HG03025 (cell line): ENCODE results near the gene MAPKAP1.
"Not testable (repeated sequence)": the region's sequence is repeated elsewhere in the genome, so short reads cannot be mapped to it uniquely, and the experiment has no call there.

ENCODE experiments used
- ATAC-seq: cut with Tn5 transposase; IDR thresholded peaks from one replicate; pipeline ENCODE4 v1.9.1; 2021; ENCODE audit warnings: mild to moderate bottlenecking, moderate library complexity; ENCODE audit not compliant: unreplicated experiment, low FRiP score

The MAPKAP1 gene

GRCh38 chr9:125739436-125739835 lies 32.4 kb upstream of the MAPKAP1 start:
- ATAC-seq, result no peak

GRCh38 chr9:125732562-125732961 lies 25.6 kb upstream of the MAPKAP1 start:
- ATAC-seq, result no peak

- ATAC-seq, result no peak
Measured at GRCh38 chr9:125730168-125730567, 23.2 kb upstream of the MAPKAP1 start.

GRCh38 chr9:125726456-125727132 lies 19.6 kb upstream of the MAPKAP1 start:
- ATAC-seq, result no peak

GRCh38 chr9:125707472-125707804 lies 430 bp upstream of the MAPKAP1 start:
- ATAC-seq, result no peak

DNA sequence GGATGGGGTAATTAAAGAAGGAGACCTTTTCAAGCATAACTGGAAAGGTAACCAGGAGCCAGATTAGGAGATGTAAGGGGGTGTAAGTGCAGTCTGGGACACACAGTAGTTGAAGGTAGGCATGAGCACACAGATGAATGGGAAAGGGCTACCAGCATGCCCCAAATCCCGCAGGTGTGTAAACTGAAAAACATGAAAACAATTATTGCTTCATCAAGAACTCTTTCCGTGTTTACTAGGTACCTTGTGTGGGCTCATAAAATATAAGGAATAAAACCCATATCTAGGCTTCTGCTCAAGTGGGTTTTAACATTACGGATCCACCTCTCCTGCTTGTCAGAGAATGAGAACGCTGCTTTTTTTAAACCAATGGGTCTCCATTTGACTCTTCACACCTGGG lies 1.1 kb downstream of the MAPKAP1 start:
- no peak for ATAC-seq

DNA sequence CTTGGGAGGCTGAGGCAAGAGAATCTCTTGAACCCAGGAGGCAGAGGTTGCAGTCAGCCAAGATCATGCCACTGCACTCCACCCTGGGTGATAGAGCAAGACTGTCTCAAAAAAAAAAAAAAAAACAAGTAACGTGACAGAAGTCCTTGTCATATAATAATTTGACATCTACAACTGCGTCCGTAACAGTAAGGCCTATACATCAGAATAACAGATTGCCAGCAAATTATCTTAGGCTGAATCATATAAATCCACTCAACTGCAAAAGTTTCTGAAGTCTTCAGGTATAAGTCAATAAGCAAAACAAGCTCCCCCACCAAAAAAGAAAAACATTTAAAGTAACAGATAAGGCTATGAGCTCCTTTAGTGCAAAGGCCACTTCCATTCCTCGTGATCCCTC lies 3.3 kb downstream of the MAPKAP1 start:
- no peak for ATAC-seq

- no peak for ATAC-seq
Measured at GRCh38 chr9:125701351-125701750, 5.7 kb downstream of the MAPKAP1 start.

- ATAC-seq, result no peak
Measured at GRCh38 chr9:125700791-125701190, 6.2 kb downstream of the MAPKAP1 start.

DNA sequence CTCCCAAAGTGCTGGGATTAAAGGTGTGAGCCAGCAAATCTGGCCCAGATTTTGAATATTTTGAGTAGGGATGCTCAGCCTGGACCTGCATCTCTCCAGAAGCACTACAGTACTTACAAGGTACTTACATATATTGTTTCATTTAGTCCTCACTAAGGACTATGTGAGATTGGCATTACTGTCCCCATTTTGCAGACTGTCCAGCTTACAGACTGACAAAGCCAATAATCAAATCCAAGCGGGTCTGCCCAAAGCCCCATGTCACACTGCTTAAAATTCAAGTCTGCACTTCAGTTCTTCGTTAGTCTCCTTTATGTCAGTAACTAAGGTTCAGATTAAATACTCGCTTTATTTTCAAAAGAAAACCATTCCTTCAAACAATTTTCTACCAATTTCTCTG lies 7.1 kb downstream of the MAPKAP1 start:
- ATAC-seq, result no peak

- no peak for ATAC-seq
Measured at GRCh38 chr9:125696106-125696647, 10.8 kb downstream of the MAPKAP1 start.

DNA sequence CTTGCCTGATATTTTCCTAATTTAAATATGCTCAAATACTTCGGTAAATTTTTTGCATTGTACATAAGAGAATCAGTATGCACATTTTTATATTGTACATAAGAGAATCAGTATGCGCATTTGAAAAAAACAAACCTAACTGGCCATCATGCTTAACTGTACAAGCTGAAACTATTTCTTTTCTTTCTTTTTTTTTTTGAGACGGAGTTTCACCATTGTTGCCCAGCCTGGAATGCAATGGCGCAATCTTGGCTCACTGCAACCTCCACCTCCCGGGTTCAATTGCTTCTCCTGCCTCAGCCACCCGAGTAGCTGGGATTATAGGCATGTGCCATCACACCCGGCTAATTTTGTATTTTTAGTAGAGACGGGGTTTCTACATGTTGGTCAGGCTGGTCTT lies 11.5 kb downstream of the MAPKAP1 start:
- not testable (repeated sequence) for ATAC-seq

GRCh38 chr9:125694478-125694877 lies 12.5 kb downstream of the MAPKAP1 start:
- ATAC-seq, result no peak

- not testable (repeated sequence) for ATAC-seq
Measured at GRCh38 chr9:125693492-125693891, 13.5 kb downstream of the MAPKAP1 start.

- no peak for ATAC-seq
Measured at GRCh38 chr9:125691869-125692268, 15.1 kb downstream of the MAPKAP1 start.

DNA sequence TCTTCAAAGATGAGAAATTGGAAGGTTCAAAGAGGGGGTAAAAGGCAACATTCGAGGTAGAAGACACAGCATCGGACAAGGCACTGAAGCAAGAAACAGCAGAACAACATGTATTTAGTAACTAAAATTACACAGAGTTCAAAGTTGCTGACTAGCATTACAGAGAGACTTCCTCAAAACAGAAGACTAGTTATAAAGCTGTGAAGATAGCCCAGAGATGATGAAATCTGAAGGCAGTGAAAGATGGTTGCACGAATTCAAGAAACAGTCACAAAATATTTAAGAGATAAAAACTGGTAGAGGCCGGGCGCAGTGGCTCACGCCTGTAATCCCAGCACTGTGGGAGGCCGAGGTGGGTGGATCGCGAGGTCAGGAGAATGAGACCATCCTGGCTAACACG lies 16.3 kb downstream of the MAPKAP1 start:
- ATAC-seq, result no peak

DNA sequence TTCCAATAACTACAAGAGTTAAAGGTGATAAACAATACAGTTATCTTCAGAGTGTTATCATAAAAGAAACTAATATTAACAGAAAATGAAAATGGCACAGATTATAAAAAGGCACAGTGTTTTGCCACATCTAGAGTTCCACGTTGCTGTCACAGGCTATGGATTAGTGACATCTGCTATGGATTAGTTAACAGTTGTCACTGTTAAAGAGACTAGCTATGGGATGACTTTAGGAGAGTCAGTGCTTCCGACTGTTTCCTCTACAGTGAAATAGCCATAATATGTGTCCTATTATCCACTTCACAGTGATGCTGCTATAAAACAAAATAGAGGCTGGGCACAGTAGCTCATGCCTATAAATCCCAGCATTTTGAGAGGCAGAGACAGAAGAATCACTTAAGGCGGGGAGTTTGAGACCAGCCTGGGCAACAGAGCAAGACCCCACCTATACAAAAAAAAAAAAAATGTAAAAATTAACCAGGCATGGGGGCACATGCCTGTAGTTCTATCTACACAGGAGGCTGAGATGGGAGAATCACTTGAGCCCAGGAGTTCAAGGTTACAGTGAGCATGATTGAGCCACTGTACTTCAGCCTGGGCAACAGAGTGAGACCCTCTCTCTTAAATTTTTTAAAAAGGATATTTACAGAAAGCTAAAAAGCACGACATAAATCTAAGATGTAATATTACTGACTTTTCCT lies 19.7 kb downstream of the MAPKAP1 start:
- no peak for ATAC-seq

GRCh38 chr9:125685167-125685566 lies 21.8 kb downstream of the MAPKAP1 start:
- ATAC-seq, result no peak

DNA sequence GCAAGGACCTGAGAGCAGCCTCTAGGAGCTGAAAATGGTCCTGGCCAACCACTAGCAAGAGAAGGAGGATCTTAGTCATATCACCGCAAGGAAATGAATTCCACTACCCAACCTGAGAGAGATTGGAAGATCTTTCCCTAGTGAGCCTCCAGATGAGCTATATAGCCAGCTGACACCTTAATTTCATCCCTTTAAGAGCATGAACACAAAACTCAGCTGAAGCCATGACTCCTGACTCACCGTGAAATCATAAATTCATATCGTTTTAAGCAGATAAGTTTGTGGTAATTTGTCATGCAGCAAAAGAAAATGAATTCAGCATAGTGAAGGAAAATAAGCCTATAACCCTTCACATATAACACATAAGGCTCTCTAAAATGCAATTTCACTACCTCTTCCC lies 23.5 kb downstream of the MAPKAP1 start:
- no peak for ATAC-seq

- ATAC-seq, result no peak
Measured at GRCh38 chr9:125682340-125682739, 24.7 kb downstream of the MAPKAP1 start.

DNA sequence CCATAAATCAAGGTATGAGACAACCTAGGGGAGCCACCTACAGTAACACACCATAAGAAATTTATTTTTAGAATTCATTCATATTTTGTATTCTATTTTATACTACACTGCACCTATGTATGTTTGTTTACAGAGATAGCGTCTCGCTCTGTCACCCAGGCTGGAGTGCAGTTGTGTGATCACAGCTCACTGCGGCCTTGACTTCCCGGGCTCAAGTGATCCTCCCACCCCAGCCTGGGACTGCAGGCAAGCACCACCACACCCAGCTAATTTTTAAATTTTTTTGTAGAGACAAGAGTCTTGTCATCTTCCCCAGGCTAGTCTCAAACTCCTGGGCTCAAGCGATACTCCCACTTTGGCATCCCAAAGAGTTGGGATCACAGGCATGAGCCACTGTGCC lies 25.4 kb downstream of the MAPKAP1 start:
- ATAC-seq, result no peak

DNA sequence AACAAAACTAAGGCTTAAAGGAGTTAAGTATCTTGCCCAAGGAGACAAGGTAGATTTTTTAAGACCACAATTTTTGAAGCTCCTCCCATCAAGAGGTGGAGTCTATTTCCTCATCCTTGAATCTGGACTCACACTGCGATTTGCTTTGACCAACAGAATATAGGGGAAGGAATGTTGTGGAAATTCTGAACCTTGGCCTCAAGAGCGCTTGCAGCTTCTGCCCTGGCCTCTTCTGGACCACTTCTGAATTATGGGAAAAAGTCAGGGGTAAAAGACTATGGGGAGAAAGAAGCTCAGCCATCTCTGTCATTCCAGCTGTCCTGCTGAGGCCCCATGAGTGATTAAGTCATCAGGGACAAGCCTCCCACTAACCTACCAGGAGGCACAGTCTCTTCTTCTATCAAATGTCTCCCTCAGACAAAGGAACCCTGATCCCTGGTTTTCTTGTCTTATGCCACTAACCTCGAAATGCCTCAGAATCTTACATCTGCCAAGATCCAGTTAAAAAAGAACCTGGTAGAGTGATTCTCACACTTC lies 25.9 kb downstream of the MAPKAP1 start:
- no peak for ATAC-seq
